H1 (cell line): ENCODE measurements around the gene ARPC2. TPM values are rescaled to one million over a fixed set of nuclear protein-coding genes. Genes with fewer than 3 reads are reported as not detected.

ENCODE experiments used
- CTCF ChIA-PET: fragments of 300-600 bp; sonication (Branson Sonifier 250); formaldehyde crosslinking; loops from one replicate; lab custom pipeline; 2021; ENCODE audit not compliant: partially characterized antibody; lab: Charles Lee
- POLR2A ChIA-PET: fragments of 300-600 bp; sonication (Branson Sonifier 250); formaldehyde crosslinking; loops from one replicate; lab custom pipeline; 2021; ENCODE audit warnings: inconsistent platforms; ENCODE audit not compliant: partially characterized antibody; lab: Charles Lee
- DNase-seq, 2 experiments: peaks; one replicate each; pipeline versions ENCODE4 v3.0.0 to v3.0.0-alpha.2; 2010 to 2022; ENCODE audit warnings: low spot score in 2 of 2, low read depth in 1 of 2, mixed read lengths in 1 of 2
- FAIRE-seq: peaks from 2 replicates; lab custom pipeline; 2011; peaks lifted over from hg19 to GRCh38; lab: Jason Lieb, UNC
- H2AFZ ChIP-seq: 2 replicates; pipeline ENCODE4 v1.8.1; 2012; ENCODE audit warnings: low read length, inconsistent platforms
- H2AK5ac ChIP-seq: 2 replicates; pipeline ENCODE4 v1.6.1; 2013; ENCODE audit warnings: low read depth, low read length
- H2BK120ac ChIP-seq: replicated peaks from 2 replicates; pipeline ENCODE3; 2013; ENCODE audit warnings: low read depth, low read length, inconsistent platforms
- H2BK12ac ChIP-seq: 2 replicates; pipeline ENCODE4 v1.6.1; 2013; ENCODE audit warnings: low read depth, low read length
- H2BK15ac ChIP-seq: 2 replicates; pipeline ENCODE4 v1.6.1; 2013; ENCODE audit warnings: low read length
- H2BK20ac ChIP-seq: 2 replicates; pipeline ENCODE4 v1.6.1; 2013; ENCODE audit warnings: low read length
- H2BK5ac ChIP-seq: 2 replicates; pipeline ENCODE4 v1.6.1; 2013; ENCODE audit warnings: low read depth, low read length
- H3K14ac ChIP-seq: 2 replicates; pipeline ENCODE4 v1.6.1; 2013; ENCODE audit warnings: inconsistent platforms; ENCODE audit not compliant: insufficient read length
- H3K18ac ChIP-seq: 2 replicates; pipeline ENCODE4 v1.6.1; 2013; ENCODE audit warnings: low read length; ENCODE audit errors: extremely low read depth
- H3K23ac ChIP-seq: 2 replicates; pipeline ENCODE4 v1.6.1; 2013; ENCODE audit warnings: inconsistent platforms; ENCODE audit not compliant: insufficient read length
- H3K23me2 ChIP-seq: 2 replicates; pipeline ENCODE4 v1.6.1; 2013; ENCODE audit warnings: low read depth, low read length
- H3K27ac ChIP-seq: 2 replicates; pipeline ENCODE4 v1.6.1; 2011; ENCODE audit warnings: low read depth, low read length, inconsistent platforms
- H3K27me3 ChIP-seq, 4 experiments: replicated peaks in 1 of 4; 1 replicate in 1 of 4; 2 replicates in 3 of 4; pipeline versions ENCODE4 v1.6.1 to v1.8.1; 2011 to 2013; ENCODE audit warnings: low read length in 3 of 4, mild to moderate bottlenecking in 3 of 4, inconsistent platforms in 2 of 4, mixed read lengths in 2 of 4, moderate library complexity in 1 of 4; ENCODE audit not compliant: control insufficient read depth in 3 of 4, insufficient read depth in 3 of 4; ENCODE audit errors: extremely low read depth in 1 of 4
- H3K36me3 ChIP-seq, 4 experiments: 2 replicates each; pipeline versions ENCODE4 v1.6.1 to v1.8.1; 2011 to 2013; ENCODE audit warnings: mild to moderate bottlenecking in 4 of 4, low read length in 3 of 4, moderate library complexity in 2 of 4, control low read depth in 1 of 4, inconsistent platforms in 1 of 4; ENCODE audit not compliant: insufficient read depth in 4 of 4, control insufficient read depth in 2 of 4
- H3K4ac ChIP-seq: replicated peaks from 2 replicates; pipeline ENCODE3; 2013; ENCODE audit warnings: low read length, low read depth, mixed read lengths, inconsistent platforms; ENCODE audit not compliant: insufficient read length
- H3K4me1 ChIP-seq, 4 experiments: replicated peaks in 1 of 4; 1 replicate in 1 of 4; 2 replicates in 3 of 4; pipeline versions ENCODE4 v1.6.1 to v1.8.1; 2011 to 2013; ENCODE audit warnings: low read length in 3 of 4, inconsistent platforms in 2 of 4, mixed read lengths in 1 of 4; ENCODE audit not compliant: insufficient read depth in 4 of 4, control insufficient read depth in 3 of 4
- H3K4me2 ChIP-seq, 2 experiments: 2 replicates each; pipeline versions ENCODE4 v1.6.1 to v1.8.1; 2011 to 2013; ENCODE audit warnings: low read depth in 2 of 2, low read length in 2 of 2, control low read depth in 1 of 2, inconsistent platforms in 1 of 2, mild to moderate bottlenecking in 1 of 2; ENCODE audit not compliant: insufficient read depth in 1 of 2
- H3K4me3 ChIP-seq, 4 experiments: fragments of 200-600, 300-600 bp in 1 of 4; sonication (generic), shearing (Covaris generic), sonication (Bioruptor Twin) in 1 of 4; 2 replicates each; pipeline versions ENCODE4 v1.5.1 to v1.8.1; 2011 to 2016; ENCODE audit warnings: low read length in 4 of 4, low read depth in 3 of 4, control low read depth in 2 of 4, inconsistent platforms in 2 of 4, mild to moderate bottlenecking in 2 of 4, mixed read lengths in 1 of 4, moderate library complexity in 1 of 4; ENCODE audit not compliant: insufficient read depth in 2 of 4; ENCODE audit errors: extremely low read depth in 1 of 4
- H3K56ac ChIP-seq: replicated peaks from 2 replicates; pipeline ENCODE3; 2013; ENCODE audit warnings: low read depth, mild to moderate bottlenecking, mixed read lengths, low read length, inconsistent platforms; ENCODE audit not compliant: insufficient read length
- H3K79me1 ChIP-seq: 2 replicates; pipeline ENCODE4 v1.6.1; 2013; ENCODE audit warnings: low read depth, low read length, control low read depth
- H3K79me2 ChIP-seq, 2 experiments: 2 replicates each; pipeline versions ENCODE4 v1.6.1 to v1.8.1; 2012 to 2013; ENCODE audit warnings: low read length in 2 of 2, mild to moderate bottlenecking in 2 of 2, inconsistent platforms in 1 of 2; ENCODE audit not compliant: insufficient read depth in 2 of 2, control insufficient read depth in 1 of 2
- H3K9ac ChIP-seq, 4 experiments: replicated peaks in 1 of 4; 1 replicate in 1 of 4; 2 replicates in 3 of 4; pipeline versions ENCODE4 v1.6.1 to v1.8.1; 2011 to 2013; ENCODE audit warnings: low read depth in 3 of 4, low read length in 3 of 4, control low read depth in 2 of 4, mild to moderate bottlenecking in 2 of 4, moderate library complexity in 2 of 4, inconsistent platforms in 1 of 4; ENCODE audit errors: extremely low read depth in 1 of 4
- H3K9me3 ChIP-seq, 2 experiments: 2 replicates each; pipeline versions ENCODE4 v1.6.1 to v1.8.1; 2012 to 2013; ENCODE audit warnings: mild to moderate bottlenecking in 2 of 2, moderate library complexity in 2 of 2, control low read depth in 1 of 2, inconsistent platforms in 1 of 2, low read depth in 1 of 2, low read length in 1 of 2, mixed read lengths in 1 of 2; ENCODE audit not compliant: insufficient read depth in 2 of 2
- H4K20me1 ChIP-seq, 2 experiments: replicated peaks in 1 of 2; 2 replicates each; pipeline versions ENCODE3 to v1.8.1; 2011 to 2013; ENCODE audit warnings: inconsistent platforms in 2 of 2, low read length in 2 of 2, mild to moderate bottlenecking in 1 of 2; ENCODE audit not compliant: insufficient read depth in 2 of 2, control insufficient read depth in 1 of 2
- H4K5ac ChIP-seq: 2 replicates; pipeline ENCODE4 v1.6.1; 2013; ENCODE audit warnings: low read length, low read depth, mixed read lengths, inconsistent platforms; ENCODE audit not compliant: insufficient read length
- H4K8ac ChIP-seq: 2 replicates; pipeline ENCODE4 v1.8.0; 2013; ENCODE audit warnings: mild to moderate bottlenecking, moderate library complexity, low read length, inconsistent platforms; ENCODE audit not compliant: insufficient read depth; ENCODE audit errors: extremely low read depth
- H4K91ac ChIP-seq: replicated peaks from 2 replicates; pipeline ENCODE3; 2013; ENCODE audit warnings: low read length, mixed read lengths, inconsistent platforms; ENCODE audit not compliant: insufficient read length
- BACH1 ChIP-seq: IDR thresholded peaks from 2 replicates; pipeline ENCODE4 v1.6.1; 2012; ENCODE audit warnings: low read length, improper control_type of control experiment
- NANOG ChIP-seq: IDR thresholded peaks from 2 replicates; pipeline ENCODE4 v1.6.1; 2011; ENCODE audit warnings: low read length, low read depth, mild to moderate bottlenecking, inconsistent platforms; ENCODE audit not compliant: insufficient read depth, poor library complexity, severe bottlenecking
- WGBS, 2 experiments: shearing (Covaris generic) in 1 of 2; methylation state at CpG; one replicate each; pipeline versions ENCODE4 v1.1.6 to v1.1.7; 2013 to 2015; ENCODE audit warnings: low lambda C conversion rate in 2 of 2, mixed read lengths in 2 of 2, inconsistent platforms in 1 of 2, low coverage in 1 of 2, missing lambda C conversion rate in 1 of 2; ENCODE audit not compliant: insufficient replicate concordance in 2 of 2, insufficient coverage in 1 of 2, insufficient read length in 1 of 2; ENCODE audit errors: extremely low coverage in 1 of 2, missing lambda C conversion rate in 1 of 2; 5-methylcytosine and 5-hydroxymethylcytosine counted together
- polyA plus RNA-seq, 7 experiments: library from polyadenylated mRNA; depleted of rRNA in 3 of 7; stranded (reverse) in 5 of 7; unstranded in 2 of 7; fragments of >200 nt in 5 of 7; fragments of 200-250 nt in 2 of 7; gene quantifications; 1 replicate in 5 of 7; 2 replicates in 1 of 7; 4 replicates in 1 of 7; pipeline versions ENCODE4 v1.2.1 to v1.2.3, GENCODE V29; 2011 to 2013; ENCODE audit warnings: missing spikeins in 2 of 7, mixed read lengths in 2 of 7
- total RNA-seq: library from RNA; stranded (reverse); fragmentation: NEBNext Ultra II Directional; extraction: Animal tissue kit (Norgen Biotek cat#: 25700); gene quantifications from 2 replicates; pipeline ENCODE4 v1.2.1, GENCODE V29; 2021

ARPC2 gene
- total and polyA plus RNA-seq, 2 of the 8 experiments (the other 6 are each of a cell fraction or from before 2014, with no cell fraction given), result 174 to 195 TPM

DNA sequence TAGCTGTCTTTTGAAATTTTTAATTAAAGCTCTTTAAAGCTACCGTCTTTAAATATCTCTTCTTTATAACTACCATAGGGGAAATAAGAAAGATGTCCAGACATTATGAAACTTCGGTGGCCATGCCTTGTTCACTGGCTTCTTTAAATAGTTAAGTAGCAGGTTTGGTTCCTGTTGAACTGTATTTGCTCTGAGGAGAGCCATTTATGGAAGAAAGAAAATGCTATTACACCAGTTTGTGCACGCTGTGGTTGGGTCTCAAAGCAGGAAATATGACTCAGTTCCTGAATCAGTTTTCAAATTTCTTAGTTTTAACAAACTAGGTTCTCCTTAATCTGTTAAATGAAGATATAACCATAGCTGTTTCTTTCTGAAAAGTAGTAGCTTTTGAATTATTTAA, 12.2 kb downstream of the ARPC2 start:
- Histone ChIP-seq H3K4me1 (no peaks in the 10 kb centered on the region), H3K27ac (no peak overlapping the region), H3K9ac (no peak overlapping the region), H3K4ac (no peak overlapping the region), H2AFZ (no peak overlapping the region), H3K79me2 (peaks cover 0 to 15% of the 10 kb centered on the region in 2 experiments; a peak in 2 of 4 replicates), H4K5ac (no peak overlapping the region), H3K27me3 (no peaks in the 10 kb centered on the region), H4K8ac (no peak overlapping the region), H3K23me2 (no peaks in the 10 kb centered on the region), H3K18ac (no peak overlapping the region), H2BK5ac (no peak overlapping the region), H2BK12ac (no peak overlapping the region), H2BK15ac (no peak overlapping the region), H3K4me2 (no peak overlapping the region), H3K14ac (no peak overlapping the region), H2BK20ac (no peak overlapping the region), H2BK120ac (no peak overlapping the region), H3K4me3 (no peak overlapping the region), H3K36me3 (peaks cover 17 to 80% (median 52%) of the 10 kb centered on the region in 4 experiments), H3K9me3 (no peaks in the 10 kb centered on the region), H3K79me1 (no peaks in the 10 kb centered on the region), H4K91ac (no peak overlapping the region), H4K20me1 (peaks cover 0 to 3% of the 10 kb centered on the region in 2 experiments), H2AK5ac (no peak overlapping the region), H3K23ac (no peak overlapping the region), H3K56ac (no peak overlapping the region)
- no peak for TF ChIP-seq NANOG
- TF ChIP-seq BACH1, result no peak
- ChIA-PET POLR2A (interaction anchor here (0.6 to 2.2 kb wide), 8 partner anchors 9 to 359 kb away, joined by 3 to 6 read pairs (median 3); partner anchors contain the start of gene GPBAR1), CTCF (interaction anchor here (0.6 to 3.1 kb wide), 6 partner anchors 8 to 67 kb away, joined by 3 to 22 read pairs (median 10); partner anchors contain the start of gene GPBAR1)
- DNase-seq, result no peak
- no peak for FAIRE-seq
- 88% methylated on average over 3 of the region's 3 CpGs; no CpG with 5 or more reads in 1 of the 2 experiments for WGBS, 2 experiments
